HL-60/S4 (cell line): ENCODE data around the gene FAF1.

Experiments
- in situ Hi-C: fragments of 300-500 bp; cut with MboI; formaldehyde crosslinking; loops from 2 replicates; pipeline ENCODE4 v1.14.3; 2022; ENCODE audit warnings: low sequenced_read_pairs

Gene FAF1

DNA sequence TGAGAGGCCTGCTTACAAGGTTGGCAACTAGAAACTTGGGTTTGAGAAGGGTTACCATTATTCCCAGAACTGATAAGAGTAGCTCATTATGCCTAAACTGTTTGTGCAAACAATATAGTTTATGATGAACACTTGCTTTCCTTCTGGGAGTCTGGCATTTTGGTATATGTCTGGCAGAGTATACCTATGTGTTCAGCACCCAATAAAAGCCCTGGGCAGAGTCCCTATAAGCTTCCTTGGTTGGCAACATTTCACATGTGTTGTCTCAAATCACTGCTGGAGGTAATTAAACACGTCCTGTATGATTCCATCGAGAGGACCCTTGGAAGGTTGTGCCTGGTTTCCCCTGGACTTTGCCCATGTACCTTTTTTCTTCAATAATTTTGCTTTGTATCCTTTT lies 497.1 kb downstream of the FAF1 start:
- in situ Hi-C loops, result no loop called here

GRCh38 chr1:50458507-50458906 lies 501.6 kb downstream of the FAF1 start:
- in situ Hi-C loops, result no loop called here

DNA sequence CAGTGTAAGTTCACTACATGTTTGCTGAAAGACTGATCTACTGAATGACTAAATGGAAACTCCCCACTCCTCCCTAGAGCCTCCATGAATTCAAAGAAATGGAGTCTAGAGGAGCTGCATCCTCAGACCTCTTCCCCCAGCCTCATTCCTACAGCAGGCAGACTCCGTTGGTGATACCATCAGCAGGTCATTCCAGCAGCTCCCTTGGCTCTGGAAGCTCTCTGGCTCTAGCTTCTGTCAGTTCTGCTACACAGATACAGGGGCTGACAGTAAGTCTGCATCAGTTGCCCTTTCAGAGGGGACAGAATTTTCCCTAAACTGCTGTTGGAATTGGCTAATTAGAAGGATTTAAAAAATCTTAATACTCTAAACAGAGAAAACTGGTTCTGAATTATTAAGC lies 505.2 kb downstream of the FAF1 start:
- in situ Hi-C loops, result no loop called here

GRCh38 chr1:50453266-50453665 lies 506.8 kb downstream of the FAF1 start:
- in situ Hi-C loops, result no loop called here

GRCh38 chr1:50452700-50453099 lies 507.4 kb downstream of the FAF1 start:
- in situ Hi-C loops, result no loop called here

GRCh38 chr1:50450861-50451653 lies 509.0 kb downstream of the FAF1 start:
- in situ Hi-C loops, result no loop called here

GRCh38 chr1:50447961-50448360 lies 512.1 kb downstream of the FAF1 start:
- in situ Hi-C loops, result no loop called here

- in situ Hi-C loops, result no loop called here
Observed at GRCh38 chr1:50441183-50441582, 518.9 kb downstream of the FAF1 start.

- in situ Hi-C loops, result no loop called here
Observed at GRCh38 chr1:50438945-50439344, 521.1 kb downstream of the FAF1 start.

DNA sequence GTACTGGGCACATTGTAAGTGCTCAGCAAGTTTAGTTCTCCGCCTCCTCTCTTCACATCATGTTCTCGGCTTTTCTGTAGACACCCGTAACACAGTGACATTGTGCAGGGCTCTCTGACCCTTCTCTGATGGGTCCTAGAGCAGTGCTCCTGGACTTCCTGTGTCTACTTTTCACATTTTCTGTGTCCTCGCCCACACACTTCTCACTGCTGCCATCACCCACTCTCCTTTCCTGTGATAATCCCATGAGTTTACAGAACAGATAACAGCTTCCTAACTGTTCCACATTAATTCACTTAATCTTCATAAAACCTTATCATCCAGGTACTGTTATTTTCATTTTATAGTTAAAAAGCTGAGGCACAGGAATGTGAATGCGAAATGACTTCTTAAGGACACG lies 523.6 kb downstream of the FAF1 start:
- in situ Hi-C loops, result no loop called here

GRCh38 chr1:50430010-50430405 lies 530.1 kb downstream of the FAF1 start:
- in situ Hi-C loops, result no loop called here

DNA sequence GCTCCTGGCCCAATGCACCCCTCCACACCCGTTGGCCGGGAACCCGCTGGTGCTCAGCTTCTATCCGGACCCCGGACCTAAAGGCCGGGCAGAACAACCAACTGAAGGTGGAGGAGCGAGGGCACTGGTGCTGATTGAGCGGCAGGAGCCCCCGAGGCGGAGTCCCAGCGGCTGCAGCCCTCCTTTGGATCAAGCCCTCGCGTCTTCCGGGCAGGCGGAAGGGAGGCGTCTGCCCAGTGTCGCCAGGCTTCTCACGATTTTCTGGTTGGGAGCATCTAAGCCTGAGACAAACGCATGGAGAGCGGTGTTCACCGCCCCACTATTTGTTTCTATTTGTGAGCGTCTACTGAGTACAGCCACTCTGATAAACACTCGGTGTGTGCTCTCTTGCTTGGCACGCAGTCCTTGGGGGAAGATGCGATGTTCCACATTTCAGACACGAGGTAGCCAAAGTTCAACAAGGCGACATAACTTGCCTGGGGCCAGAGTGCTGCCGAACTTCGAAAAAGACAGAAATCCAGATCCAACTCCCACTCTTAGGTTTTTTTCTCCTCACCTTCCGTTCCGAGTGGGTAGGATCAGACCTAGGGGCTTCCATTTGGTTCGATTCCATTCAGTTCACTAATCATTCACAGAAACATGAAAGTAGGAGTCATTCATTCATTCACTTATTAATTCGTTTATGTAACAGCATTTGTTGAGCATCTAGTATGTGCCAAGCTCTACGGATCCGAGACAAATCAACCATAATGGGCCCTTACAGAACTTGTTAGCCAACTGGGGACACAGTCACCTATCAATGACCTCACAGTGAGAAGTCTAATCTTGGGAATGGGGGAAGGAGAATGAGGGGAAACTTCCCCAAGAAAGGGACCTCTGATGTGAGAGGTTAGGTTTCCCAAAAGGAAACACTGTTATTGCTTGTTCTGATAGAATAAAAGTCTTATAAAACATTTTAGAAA lies 532.0 kb downstream of the FAF1 start:
- in situ Hi-C loops, result no loop called here

- in situ Hi-C loops, result no loop called here
Observed at GRCh38 chr1:50427086-50427817, 532.8 kb downstream of the FAF1 start.

GRCh38 chr1:50426702-50427085 lies 533.4 kb downstream of the FAF1 start:
- in situ Hi-C loops, result no loop called here

DNA sequence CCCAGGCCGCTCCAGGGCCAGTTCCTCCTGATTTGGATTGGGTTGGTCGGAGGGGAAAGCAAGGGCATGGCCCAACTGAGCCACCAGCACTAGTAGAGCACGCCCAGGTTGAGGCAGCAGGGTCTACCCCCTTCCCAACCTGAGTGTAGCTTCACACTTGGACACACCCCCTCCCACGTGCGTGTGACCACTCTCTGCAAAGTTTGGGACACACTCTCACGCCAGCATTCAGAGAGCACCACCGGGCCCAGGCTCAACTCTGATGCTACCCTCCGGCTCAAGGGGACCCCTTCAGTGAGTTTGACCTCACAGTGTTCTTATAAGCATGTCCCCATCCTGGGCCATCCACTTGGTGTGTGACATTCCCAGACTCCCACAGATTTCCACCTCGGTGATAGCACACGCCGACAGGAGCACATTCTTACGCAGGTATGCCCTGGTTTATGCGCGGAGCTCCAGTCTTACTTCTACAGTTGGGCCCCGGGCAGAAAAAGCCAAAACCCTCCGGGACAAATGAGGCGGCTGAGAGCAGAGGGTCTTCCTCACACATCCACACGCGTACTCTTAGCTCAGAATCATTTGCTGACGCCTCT lies 533.9 kb downstream of the FAF1 start:
- in situ Hi-C loops, result no loop called here

DNA sequence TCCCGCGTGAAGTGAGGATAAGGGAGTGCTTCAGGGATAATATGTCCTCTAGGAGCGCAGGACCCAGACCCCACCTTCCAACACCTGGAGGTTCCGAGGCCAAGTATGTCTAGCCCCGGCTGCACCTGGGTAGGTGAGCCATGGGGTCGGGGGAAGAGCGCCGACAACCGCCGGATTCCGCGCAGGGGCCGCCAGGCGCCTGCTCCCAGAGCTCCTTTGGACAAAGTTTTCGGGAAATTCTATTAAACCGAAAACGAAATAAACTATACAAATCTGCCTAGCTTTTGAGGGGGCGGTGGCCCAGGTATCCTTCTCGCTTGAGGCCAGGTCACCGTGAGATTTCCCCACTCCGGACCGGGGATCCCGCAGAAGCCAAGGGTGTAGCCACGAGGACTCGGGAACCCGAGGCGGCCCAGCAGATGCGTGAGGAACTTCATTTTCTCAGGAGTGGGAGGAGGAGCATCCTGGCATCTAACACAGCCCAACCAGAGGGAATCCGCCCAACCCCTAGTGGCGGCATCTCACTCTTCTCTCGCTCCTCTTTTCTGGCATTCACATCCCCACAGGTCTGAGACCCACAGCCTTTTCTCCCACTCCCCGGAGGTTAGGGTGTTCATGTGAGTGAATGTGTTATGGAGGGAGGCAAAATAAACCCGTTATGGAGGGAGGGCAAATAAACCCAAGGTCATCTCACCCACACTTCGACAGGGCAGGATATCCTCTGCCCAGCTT lies 534.5 kb downstream of the FAF1 start:
- in situ Hi-C loops, result no loop called here

- in situ Hi-C loops, result no loop called here
Observed at GRCh38 chr1:50424884-50425375, 535.1 kb downstream of the FAF1 start.

GRCh38 chr1:50424045-50424883 lies 535.8 kb downstream of the FAF1 start:
- in situ Hi-C loops, result no loop called here

DNA sequence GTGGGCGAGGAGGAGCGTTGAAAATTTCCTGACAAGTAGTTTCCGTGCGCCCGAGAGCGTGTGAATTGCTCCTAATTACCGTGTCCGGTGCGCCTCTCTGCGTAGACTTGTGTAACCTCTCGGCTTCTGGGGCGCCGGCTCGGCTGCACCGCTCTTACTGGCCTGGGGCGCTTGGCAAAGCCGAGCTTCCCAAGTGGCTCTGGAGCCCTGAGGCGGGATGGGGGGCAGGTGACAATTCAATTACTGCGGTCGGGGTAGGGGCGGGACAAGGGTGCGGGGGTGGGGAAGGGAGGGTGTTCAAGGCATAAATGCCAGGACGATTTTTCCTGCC lies 536.4 kb downstream of the FAF1 start:
- in situ Hi-C loops, result no loop called here
